ENCODE measurements around the gene SPDYE4.

The SPDYE4 gene

GRCh38 chr17:8782176-8782575, 23.8 kb upstream of the SPDYE4 start:
- DNase-seq, result no peak

DNA sequence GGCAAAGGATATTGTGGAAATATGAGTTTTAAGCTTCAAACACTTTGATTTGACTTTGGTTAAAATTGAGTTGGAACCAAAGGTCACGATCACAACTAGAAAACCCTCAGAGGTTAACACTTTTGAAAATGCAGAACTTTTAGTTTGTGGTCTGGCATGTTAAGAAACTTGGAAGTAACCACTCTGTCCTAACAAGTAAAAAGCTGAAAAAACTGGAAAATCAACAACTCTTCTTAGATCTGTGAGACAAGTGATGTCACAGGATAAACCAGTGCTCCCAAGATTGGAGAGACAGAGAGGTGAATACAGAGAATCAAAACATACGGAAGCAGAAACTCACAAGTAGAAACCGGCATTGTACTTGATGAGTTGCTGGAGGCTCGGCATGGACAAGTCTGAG, 23.4 kb upstream of the SPDYE4 start:
- no peak for DNase-seq

GRCh38 chr17:8776881-8777280, 18.5 kb upstream of the SPDYE4 start:
- no peak for DNase-seq

- no peak for DNase-seq
Observed at GRCh38 chr17:8776248-8776647, 17.9 kb upstream of the SPDYE4 start.

GRCh38 chr17:8766731-8767130, 8.4 kb upstream of the SPDYE4 start:
- DNase-seq, result no peak

- no peak for DNase-seq
Observed at GRCh38 chr17:8762012-8762411, 3.7 kb upstream of the SPDYE4 start.

DNA sequence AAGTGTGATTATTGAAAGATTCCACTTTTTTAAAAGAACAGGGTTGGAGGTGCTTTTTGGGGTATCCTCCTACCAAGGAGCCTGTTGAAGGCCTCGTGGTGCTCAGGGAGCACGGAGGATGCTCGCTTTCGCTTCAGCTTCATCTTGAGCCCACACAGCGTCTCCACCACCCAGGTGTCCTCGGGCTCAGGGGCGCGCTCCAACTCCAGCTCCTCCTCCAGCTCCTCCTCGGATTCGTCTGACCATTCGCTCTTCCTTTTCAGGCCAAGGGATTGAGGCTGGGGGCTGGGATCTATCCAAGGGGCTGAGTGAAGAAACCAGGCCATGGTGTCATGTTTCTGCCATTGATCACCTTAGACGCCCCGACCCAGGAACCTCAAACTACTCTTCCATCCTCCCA, 1.2 kb downstream of the SPDYE4 start:
- no peak for DNase-seq

- DNase-seq, result no peak
Observed at GRCh38 chr17:8755590-8756255, 2.6 kb downstream of the SPDYE4 start.

GRCh38 chr17:8754890-8755289, 3.5 kb downstream of the SPDYE4 start:
- no peak for DNase-seq

DNA sequence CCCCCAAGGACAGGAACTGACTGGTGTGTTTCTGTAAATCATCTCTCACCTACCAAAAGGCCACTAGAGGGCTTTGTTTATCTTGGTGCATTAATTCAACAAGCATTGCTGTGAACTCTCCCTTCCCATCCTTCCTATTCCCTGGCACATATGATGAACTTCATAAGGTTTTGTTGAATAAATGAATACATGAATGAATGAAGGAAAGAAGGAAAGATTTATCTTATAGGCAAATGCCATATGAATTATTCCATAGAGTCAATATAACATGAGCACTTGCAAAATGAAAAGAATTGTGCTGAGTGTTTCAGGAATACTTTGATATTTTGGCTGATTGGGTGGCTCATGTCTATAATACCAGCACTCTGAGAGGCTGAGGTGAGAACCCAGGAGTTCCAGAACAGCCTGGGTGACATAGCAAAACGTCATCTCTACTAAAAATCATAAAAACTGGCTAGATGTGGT, 4.3 kb downstream of the SPDYE4 start:
- peak in 1 of 2 donors; percentile 19 for DNase-seq

GRCh38 chr17:8753136-8753975, 5.0 kb downstream of the SPDYE4 start:
- DNase-seq, result no peak

DNA sequence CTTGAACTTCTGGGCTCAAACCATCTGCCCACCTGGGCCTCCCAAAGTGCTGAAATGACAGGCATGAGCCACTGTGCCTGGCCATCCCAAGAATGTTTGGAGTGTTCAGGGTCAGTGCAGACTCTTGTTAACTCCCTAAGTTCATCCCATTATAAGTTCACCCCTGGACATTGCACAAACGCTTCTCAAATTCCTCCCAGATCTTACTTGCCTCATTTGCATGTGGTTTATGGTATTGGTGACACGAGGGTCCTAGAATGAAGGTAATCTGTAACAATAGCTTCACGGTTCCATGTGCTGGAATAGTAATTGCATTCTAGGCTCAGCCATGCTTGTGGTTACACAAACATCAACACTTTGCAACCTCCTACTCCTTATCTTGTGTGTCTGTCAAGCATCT, 8.7 kb downstream of the SPDYE4 start:
- DNase-seq, result no peak

- no peak for DNase-seq
Observed at GRCh38 chr17:8747742-8748141, 10.6 kb downstream of the SPDYE4 start.

DNA sequence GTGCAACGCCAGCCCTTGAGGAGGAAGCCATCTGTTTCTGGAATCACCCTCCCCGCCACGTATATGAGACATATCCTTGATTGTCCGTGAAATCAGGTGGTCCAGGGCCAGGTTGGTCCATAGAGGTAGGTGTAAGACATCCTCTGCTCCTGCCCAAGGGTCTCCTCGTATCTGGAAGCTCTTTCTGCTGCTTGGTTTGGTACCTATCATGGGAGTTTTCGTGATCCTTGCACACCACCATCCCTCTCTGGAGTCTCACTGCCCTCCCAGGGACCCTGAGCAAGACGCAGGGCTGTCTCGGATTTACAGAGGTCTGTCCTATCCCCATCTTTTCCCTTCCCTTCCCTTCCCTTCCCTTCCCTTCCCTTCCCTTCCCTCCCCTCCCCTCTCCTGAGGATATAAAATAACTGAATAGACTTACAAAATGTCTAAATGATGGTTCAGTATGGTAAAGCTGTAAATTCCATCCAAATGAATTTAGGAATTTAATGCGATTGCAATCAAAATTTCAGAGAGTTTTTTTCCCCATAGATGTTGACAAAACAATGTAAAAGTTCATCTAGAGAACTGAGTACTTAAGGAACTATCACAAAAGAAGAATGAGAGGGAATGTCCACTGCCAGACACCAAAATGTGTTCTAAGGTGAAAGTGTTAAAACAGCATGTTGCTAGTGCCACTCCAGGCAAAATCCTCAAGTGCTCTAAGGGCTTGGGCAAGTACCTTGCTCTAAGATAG, 11.7 kb downstream of the SPDYE4 start:
- no peak for DNase-seq

DNA sequence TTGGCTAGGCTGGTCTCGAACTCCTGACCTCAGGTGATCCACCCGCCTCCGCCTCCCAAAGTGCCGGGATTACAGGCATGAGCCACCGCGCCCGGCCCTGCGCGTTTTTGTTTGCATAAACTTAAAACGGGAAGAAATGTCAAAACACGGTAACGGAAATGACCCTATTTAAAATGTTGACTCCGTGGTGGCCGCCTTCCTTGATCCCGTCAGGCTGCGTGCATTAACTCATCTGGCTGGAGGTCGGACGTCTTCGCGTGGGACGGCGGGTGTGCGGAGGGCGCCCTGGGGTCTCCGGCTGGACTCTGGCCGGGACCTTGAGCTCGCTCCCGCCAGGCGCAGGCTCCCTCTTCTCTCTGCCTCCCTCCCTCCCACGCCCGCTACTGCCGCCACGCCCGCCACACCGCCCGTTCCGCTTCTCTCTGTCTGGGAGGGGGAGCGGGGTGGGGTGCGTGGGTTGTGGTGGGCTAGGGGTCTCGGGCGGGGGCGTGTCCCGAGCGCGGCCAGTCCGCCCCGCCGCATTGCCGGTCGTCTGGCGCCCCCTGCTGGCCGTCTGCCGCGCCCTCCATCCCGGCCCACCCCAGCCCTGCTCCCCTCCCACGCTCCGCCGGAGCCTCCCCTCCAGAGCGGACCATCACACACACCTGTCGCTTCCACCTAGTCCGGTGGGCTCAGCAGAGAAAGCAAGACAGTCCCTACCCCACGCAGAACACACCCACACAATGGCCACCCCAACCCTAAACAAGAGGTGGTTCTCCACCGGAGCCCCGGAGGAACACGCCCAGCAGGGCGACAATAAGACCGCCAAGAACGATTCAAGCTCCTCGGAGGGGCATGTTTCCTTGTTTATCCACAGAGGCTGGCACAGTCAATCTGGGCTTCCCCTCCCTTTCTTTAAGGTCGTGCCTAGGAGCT, 12.5 kb downstream of the SPDYE4 start:
- DNase-seq, result peak; percentile 77 to 84

DNA sequence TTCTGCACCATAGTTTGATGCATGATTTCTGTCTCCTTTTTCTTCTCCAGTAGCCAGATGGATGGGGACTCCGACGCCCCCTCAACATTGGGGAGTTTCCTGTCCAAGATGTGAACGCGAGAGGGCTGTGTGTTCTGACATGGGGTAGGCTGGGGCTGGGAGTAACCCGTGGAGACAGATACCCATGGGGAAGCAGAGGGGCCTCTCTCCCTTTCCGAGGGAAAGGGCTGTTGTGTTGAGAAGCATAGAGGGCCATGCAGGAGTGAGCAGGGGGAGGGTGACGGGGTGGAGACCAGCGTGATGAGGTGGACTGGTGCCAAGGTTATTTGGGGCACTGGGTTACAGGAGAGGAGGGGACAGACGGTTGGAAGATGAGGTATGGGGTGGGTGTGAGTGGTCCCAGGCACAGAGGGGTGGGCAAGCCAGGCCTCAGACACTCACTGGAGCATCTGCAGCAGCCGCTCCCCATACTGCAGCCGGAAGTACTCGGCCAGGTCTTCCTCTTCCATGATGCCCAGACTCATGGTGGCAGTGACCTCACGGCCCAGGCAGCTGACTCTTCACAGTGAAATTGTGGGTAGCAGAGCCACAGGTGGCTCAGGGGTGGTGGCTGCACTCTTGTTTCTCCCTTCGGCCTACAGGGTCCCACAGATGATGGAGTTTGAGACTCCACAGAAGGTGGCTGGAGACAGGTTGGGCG, 14.1 kb downstream of the SPDYE4 start:
- no peak for DNase-seq

DNA sequence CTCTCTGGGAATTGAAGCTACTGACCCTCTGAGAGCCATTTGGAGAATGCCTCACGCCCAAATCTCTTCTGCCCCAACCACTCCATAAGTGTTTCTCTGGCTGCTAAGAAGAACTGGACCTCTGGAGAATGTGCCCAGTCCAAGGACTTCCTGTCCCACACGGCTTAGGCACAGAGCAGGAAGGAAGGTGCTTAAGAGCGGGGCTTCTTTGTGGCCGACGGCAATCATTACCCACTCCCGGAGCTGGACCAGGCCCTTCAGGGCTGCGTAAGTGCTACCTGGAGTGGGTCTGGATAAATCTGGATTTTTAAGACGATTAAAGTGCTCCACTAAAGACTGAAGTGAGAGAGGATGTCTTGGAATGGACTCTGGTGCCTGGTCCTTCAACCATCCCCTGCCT, 15.5 kb downstream of the SPDYE4 start:
- no peak for DNase-seq

DNA sequence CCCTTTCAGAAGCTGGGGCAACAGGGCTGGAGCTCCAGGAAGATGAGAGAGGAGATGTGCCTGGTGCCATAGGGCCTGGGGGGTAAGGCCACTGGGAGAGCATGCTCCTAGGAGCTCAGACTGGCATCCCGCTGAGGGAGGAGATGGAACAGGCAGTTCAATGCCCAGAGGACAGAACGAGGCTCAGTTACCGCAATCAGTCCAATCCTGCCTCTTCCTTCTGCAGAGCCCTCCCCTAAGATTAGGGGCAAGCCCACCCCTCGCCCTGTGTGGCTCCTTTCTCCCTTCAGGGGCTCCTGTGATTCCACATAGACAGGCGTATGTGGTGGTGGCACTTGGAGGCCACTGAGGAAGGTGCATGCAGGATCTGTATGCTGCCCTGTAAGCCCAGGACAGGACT, 16.1 kb downstream of the SPDYE4 start:
- no peak for DNase-seq

DNA sequence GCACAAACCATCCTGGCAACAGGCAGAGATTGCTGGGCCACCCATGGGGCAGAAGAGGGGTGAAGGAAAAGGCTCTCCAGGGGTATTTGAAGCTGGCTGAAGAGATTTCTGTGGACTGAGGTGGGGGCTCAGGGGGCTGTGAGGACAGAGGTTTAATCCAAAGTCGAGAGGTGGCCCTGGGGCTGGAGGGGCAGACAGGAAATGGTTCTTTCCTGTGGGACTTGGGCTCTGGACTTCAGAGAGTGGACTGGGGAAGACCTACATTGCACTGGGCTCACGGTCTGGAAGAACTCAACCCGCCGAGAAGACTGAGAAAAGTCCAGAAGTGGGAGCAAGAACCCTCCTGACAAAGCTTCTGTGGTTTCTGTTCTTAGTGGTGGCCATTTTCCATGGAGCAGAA, 16.6 kb downstream of the SPDYE4 start:
- DNase-seq, result no peak

DNA sequence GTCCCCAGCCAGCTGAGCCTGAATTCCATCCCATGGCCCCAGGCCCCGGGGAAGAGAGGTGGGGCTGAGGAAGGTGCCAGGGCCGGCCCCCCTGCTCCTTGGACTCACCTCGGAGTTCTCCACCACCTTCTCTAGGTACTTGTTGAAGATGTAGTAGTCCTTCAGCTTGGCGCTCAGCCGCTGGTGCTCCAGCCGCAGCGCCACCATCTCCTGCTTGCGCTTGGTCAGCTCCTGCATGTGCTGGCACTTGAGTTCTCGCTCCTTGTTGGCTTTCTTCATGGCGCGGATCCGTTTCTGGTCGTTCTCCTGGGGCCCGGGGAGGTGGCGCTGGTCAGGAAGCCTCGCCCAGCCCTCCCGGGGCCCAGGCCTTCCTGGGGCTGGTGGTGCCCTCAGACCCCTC, 17.0 kb downstream of the SPDYE4 start:
- DNase-seq, result no peak

GRCh38 chr17:8740486-8740885, 17.9 kb downstream of the SPDYE4 start:
- DNase-seq, result peak; percentile 57 to 75

GRCh38 chr17:8739097-8739496, 19.2 kb downstream of the SPDYE4 start:
- DNase-seq, result no peak
